ENCODE data around the gene ARHGAP30.
"Not testable (repeated sequence)": the region's sequence is repeated elsewhere in the genome, so short reads cannot be mapped to it uniquely, and the experiment has no call there.

ARHGAP30 gene

DNA sequence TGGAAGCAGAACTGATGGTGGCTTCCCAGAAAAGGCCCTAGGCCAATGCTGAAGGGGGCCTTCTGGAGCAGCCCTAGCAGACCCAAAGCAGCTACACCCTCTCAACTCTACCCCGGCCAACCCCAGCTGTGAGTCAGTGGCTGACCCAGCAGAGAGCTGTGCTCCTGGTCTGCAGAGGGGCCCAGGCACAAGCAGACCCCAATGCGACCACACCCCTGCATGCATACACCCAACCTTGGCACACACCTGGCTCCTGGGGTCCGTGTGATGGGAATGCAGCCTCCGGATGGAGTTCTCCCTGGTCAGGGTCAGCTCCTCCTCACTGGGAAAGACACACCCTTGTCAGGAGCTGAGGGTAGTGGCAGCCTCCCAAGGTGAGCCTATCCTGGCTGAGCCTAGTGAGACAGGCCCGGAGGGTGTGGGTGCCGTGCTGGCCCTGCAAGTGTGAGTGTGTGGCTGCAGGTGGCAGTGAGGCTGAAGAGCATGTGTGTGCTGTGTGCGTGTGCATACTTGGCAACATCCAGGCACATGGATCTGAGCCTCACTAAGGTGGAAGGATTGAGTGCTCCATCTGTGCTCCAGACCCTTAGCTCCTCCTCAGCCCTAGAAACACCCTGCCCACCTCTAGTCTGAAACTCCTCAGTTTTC, 3.9 kb upstream of the ARHGAP30 start:
- FAIRE-seq (no peak), DNase-seq (ENCODE audit: insufficient read length, low spot score) (no peak)
- TF ChIP-seq PAX5 (IDR thresholded peaks at IDR 0.05; ENCODE audit: insufficient read depth, low read length, severe bottlenecking), result no peak
- no peak for TF ChIP-seq POLR2A (IDR thresholded peaks at IDR 0.05; ENCODE audit: low read depth, low read length)
- no peak for TF ChIP-seq SPI1 (IDR thresholded peaks at IDR 0.05; ENCODE audit: low read depth, low read length)
- TF ChIP-seq POLR2AphosphoS5 (IDR thresholded peaks at IDR 0.05; ENCODE audit: low read depth, low read length), result no peak
- no peak for TF ChIP-seq TAF1 (IDR thresholded peaks at IDR 0.05; ENCODE audit: low read depth, low read length)

- TF ChIP-seq TAF1 (IDR thresholded peaks at IDR 0.05; ENCODE audit: low read depth, low read length), result no peak
- TF ChIP-seq POLR2AphosphoS5 (IDR thresholded peaks at IDR 0.05; ENCODE audit: low read depth, low read length), result no peak
- TF ChIP-seq POU2F2 (IDR thresholded peaks at IDR 0.05; ENCODE audit: low read depth, low read length), result no peak
- no peak for TF ChIP-seq PAX5 (IDR thresholded peaks at IDR 0.05; ENCODE audit: insufficient read depth, low read length, severe bottlenecking)
- no peak for TF ChIP-seq SPI1 (IDR thresholded peaks at IDR 0.05; ENCODE audit: low read depth, low read length)
- TF ChIP-seq POLR2A (IDR thresholded peaks at IDR 0.05; ENCODE audit: low read depth, low read length), result no peak
- FAIRE-seq (no peak), DNase-seq (ENCODE audit: insufficient read length, low spot score) (no peak)
Observed at GRCh38 chr1:161072751-161073449, 3.2 kb upstream of the ARHGAP30 start.

DNA sequence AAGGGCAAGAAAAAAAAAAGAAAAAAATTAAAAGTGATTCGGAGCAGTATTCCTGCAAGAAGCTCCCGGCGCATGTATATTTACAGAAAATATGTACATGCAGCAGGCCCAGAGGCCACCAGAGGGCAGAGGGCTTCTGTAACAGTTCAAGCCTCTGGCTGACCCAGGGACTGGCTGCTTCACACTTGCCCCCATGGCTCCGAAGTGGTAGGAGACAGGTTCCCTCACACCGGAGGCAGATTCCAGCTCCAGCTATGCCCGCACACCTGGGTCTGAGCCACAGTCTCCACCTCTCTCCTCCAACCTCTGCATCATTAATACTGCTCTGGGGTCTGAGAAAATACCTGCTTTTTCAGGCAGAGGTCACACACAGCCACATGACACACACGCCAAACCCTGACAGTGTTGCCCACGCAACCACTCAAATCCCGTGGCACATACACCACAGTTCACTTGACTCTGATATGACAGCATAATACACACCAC, 2.2 kb upstream of the ARHGAP30 start:
- no peak for TF ChIP-seq POLR2AphosphoS5 (IDR thresholded peaks at IDR 0.05; ENCODE audit: low read depth, low read length)
- 0 out of 2 replicates have a peak, but pooled peaks have one; percentile 52 for TF ChIP-seq POU2F2 (IDR thresholded peaks at IDR 0.05; ENCODE audit: low read depth, low read length)
- FAIRE-seq (peak; percentile 88), DNase-seq (ENCODE audit: insufficient read length, low spot score) (peak; percentile 68)

DNA sequence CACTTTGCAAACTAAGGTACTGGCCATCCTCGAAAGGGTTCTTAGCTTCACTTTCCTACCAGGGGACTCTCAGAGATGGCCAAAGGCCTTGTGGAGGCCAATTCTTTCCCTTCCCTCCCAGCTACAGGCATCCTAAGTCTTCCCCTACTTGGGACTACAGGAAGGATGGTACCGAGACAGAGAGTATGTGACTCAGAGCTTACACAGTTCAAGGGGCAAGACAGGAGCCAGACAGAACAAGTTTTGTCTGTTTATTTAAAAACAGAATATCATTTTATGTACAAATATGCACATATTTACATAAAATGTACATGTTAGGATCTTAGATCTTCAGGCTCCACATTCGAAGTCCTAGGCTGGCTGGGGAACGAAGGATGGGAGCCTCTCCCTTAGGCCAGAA, 1.1 kb upstream of the ARHGAP30 start:
- TF ChIP-seq POLR2AphosphoS5 (IDR thresholded peaks at IDR 0.05; ENCODE audit: low read depth, low read length) (no peak), TAF1 (IDR thresholded peaks at IDR 0.05; ENCODE audit: low read depth, low read length) (no peak), POLR2A (IDR thresholded peaks at IDR 0.05; ENCODE audit: low read depth, low read length) (no peak), POU2F2 (IDR thresholded peaks at IDR 0.05; ENCODE audit: low read depth, low read length) (no peak), SPI1 (IDR thresholded peaks at IDR 0.05; ENCODE audit: low read depth, low read length) (no peak), PAX5 (IDR thresholded peaks at IDR 0.05; ENCODE audit: insufficient read depth, low read length, severe bottlenecking) (no peak)
- FAIRE-seq (no peak), DNase-seq (ENCODE audit: insufficient read length, low spot score) (no peak)

DNA sequence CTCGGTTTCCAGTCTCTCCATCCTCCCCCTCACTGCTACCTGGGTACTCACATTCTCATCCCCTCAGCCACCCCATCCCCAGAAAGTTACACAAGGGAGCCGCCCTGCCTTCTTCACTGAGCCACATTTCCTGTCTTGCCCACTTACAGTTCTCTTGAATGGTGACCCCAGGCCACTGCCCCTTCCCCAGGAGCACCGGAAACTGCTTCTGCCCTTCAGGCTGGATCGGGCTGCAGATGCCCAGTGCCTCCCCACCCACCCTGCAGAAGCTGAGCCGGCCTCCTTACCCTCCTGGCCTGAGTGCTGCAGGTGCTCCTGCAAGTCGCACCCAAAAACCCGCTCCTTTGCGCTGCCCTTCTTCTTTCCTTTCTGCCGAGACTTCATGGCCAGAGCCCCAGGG, 450 bp downstream of the ARHGAP30 start:
- DNase-seq (ENCODE audit: insufficient read length, low spot score), result no peak
- FAIRE-seq, result no peak
- TF ChIP-seq POLR2AphosphoS5 (IDR thresholded peaks at IDR 0.05; ENCODE audit: low read depth, low read length) (no peak), POU2F2 (IDR thresholded peaks at IDR 0.05; ENCODE audit: low read depth, low read length) (no peak), PAX5 (IDR thresholded peaks at IDR 0.05; ENCODE audit: insufficient read depth, low read length, severe bottlenecking) (no peak), POLR2A (IDR thresholded peaks at IDR 0.05; ENCODE audit: low read depth, low read length) (no peak; the same call in 1 of the 2 replicates), SPI1 (IDR thresholded peaks at IDR 0.05; ENCODE audit: low read depth, low read length) (no peak), TAF1 (IDR thresholded peaks at IDR 0.05; ENCODE audit: low read depth, low read length) (no peak)

DNA sequence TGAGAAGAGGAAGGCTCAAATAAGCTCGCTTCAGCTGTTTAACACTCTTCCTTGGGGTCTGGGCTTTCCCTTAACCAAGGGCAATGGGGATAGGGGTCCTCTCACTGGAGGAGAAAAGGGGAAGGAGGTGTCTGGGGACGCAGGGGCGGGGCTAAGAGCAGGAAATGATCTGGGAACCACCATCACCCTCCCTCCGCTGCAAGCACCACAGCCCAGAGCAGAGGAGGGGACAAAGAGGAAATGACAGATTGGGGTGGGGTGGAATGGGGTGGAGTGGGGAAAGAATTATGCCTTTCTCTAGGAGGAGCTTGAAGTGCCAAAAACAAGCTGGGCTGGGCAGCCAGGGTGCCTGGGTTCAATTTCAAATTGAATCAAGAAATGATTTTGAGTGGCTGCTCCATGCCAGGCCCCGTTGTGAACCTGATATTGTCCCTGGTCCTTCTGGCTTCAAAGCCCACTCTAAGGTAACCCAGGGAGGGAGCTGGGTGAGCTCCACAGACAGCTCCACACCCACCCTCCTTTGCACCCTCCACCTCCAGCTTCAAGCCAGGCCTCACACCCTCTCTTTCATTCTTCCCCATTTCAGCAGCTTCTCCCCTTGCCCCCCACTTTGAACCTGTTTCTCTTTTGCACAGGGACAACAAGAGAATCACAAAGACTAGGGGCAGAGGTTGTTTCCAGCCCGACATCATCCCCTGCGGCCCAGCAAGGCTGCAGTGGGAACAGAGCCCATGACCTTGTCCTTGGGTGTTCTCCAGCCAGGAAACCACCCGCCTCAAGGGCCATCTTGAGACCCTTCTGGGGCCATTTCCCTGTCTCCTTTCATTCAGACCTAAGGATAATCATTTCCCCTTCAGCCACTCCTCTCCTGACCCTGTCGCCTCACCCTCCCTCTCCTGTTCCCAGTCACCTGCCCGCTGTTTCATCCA, 1.1 kb downstream of the ARHGAP30 start:
- DNase-seq (ENCODE audit: insufficient read length, low spot score) (no peak), FAIRE-seq (peak; percentile 96)
- TF ChIP-seq POLR2A (IDR thresholded peaks at IDR 0.05; ENCODE audit: low read depth, low read length) (peak; percentile 72), TAF1 (IDR thresholded peaks at IDR 0.05; ENCODE audit: low read depth, low read length) (peak; percentile 35; the same call in 1 of the 2 replicates), SPI1 (IDR thresholded peaks at IDR 0.05; ENCODE audit: low read depth, low read length) (peak; percentile 71), POLR2AphosphoS5 (IDR thresholded peaks at IDR 0.05; ENCODE audit: low read depth, low read length) (peak; percentile 48), POU2F2 (IDR thresholded peaks at IDR 0.05; ENCODE audit: low read depth, low read length) (no peak), PAX5 (IDR thresholded peaks at IDR 0.05; ENCODE audit: insufficient read depth, low read length, severe bottlenecking) (no peak)

- DNase-seq (ENCODE audit: insufficient read length, low spot score) (no peak), FAIRE-seq (no peak)
- TF ChIP-seq POLR2AphosphoS5 (IDR thresholded peaks at IDR 0.05; ENCODE audit: low read depth, low read length), result no peak
- no peak for TF ChIP-seq PAX5 (IDR thresholded peaks at IDR 0.05; ENCODE audit: insufficient read depth, low read length, severe bottlenecking)
- no peak for TF ChIP-seq POLR2A (IDR thresholded peaks at IDR 0.05; ENCODE audit: low read depth, low read length)
- no peak for TF ChIP-seq SPI1 (IDR thresholded peaks at IDR 0.05; ENCODE audit: low read depth, low read length)
Observed at GRCh38 chr1:161066694-161067093, 3.0 kb downstream of the ARHGAP30 start.

- DNase-seq (ENCODE audit: insufficient read length, low spot score); FAIRE-seq: not testable (repeated sequence)
Observed at GRCh38 chr1:161065681-161066080, 4.0 kb downstream of the ARHGAP30 start.

DNA sequence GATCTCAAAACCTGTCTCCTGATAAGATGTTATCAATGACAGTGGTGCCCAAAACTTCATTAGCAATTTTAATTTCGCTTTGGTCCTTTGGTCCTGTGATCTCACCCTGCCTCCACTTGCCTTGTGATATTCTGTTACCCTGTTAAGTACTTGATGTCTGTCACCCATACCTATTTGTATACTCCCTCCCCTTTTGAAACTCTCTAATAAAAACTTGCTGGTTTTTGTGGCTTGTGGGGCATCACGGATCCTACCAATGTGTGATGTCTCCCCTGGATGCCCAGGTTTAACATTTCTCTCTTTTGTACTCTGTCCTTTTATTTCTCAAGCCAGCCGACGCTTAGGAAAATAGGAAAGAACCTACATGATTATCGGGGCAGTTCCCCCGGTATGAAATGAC, 5.8 kb downstream of the ARHGAP30 start:
- not testable (repeated sequence) for DNase-seq (ENCODE audit: insufficient read length, low spot score); FAIRE-seq

- FAIRE-seq (no peak), DNase-seq (ENCODE audit: insufficient read length, low spot score) (no peak)
- TF ChIP-seq PAX5 (IDR thresholded peaks at IDR 0.05; ENCODE audit: insufficient read depth, low read length, severe bottlenecking) (no peak), POLR2A (IDR thresholded peaks at IDR 0.05; ENCODE audit: low read depth, low read length) (no peak), SPI1 (IDR thresholded peaks at IDR 0.05; ENCODE audit: low read depth, low read length) (no peak), TAF1 (IDR thresholded peaks at IDR 0.05; ENCODE audit: low read depth, low read length) (no peak), POLR2AphosphoS5 (IDR thresholded peaks at IDR 0.05; ENCODE audit: low read depth, low read length) (no peak), POU2F2 (IDR thresholded peaks at IDR 0.05; ENCODE audit: low read depth, low read length) (no peak)
Observed at GRCh38 chr1:161061419-161061818, 8.3 kb downstream of the ARHGAP30 start.

Data from GM12891 (cell line).